WTC11 (cell line): Measurements from ENCODE around the gene NOP56. TPM values are rescaled to one million over a fixed set of nuclear protein-coding genes. Genes with fewer than 3 reads are reported as not detected.

Experiments used
- ATAC-seq: fragments of 200-7000 bp; cut with Tn5 transposase; 2 replicates; pipeline ENCODE4 v1.10.0; 2021; ENCODE audit warnings: mild to moderate bottlenecking, moderate library complexity
- CTCF ChIA-PET: fragments of 300-600 bp; sonication (Branson Sonifier 250); formaldehyde crosslinking; loops from one replicate; lab custom pipeline; 2021; ENCODE audit warnings: antibody characterized with exemption; lab: Charles Lee
- POLR2A ChIA-PET: fragments of 350-600 bp; sonication (Branson Sonifier 250); formaldehyde crosslinking; loops from one replicate; lab custom pipeline; 2021; ENCODE audit warnings: antibody characterized with exemption; lab: Charles Lee
- DNase-seq: peaks from one replicate; pipeline ENCODE4 v3.0.0; 2021; ENCODE audit warnings: low spot score
- H3K27ac Mint-ChIP-seq: 2 replicates; pipeline ENCODE4 v1.8.0; 2021; ENCODE audit warnings: mixed read lengths
- H3K27me3 Mint-ChIP-seq: 2 replicates; pipeline ENCODE4 v1.8.0; 2021; ENCODE audit warnings: low read depth, mild to moderate bottlenecking, moderate library complexity, mixed read lengths
- H3K36me3 Mint-ChIP-seq: 2 replicates; pipeline ENCODE4 v1.8.0; 2021; ENCODE audit warnings: mixed read lengths
- H3K4me1 Mint-ChIP-seq: 2 replicates; pipeline ENCODE4 v1.8.0; 2022; ENCODE audit warnings: mixed read lengths
- H3K4me3 Mint-ChIP-seq: 2 replicates; pipeline ENCODE4 v1.8.0; 2021; ENCODE audit warnings: mild to moderate bottlenecking, moderate library complexity, mixed read lengths
- H3K9me3 Mint-ChIP-seq: 2 replicates; pipeline ENCODE4 v1.8.0; 2021; ENCODE audit warnings: mixed read lengths
- AR ChIP-seq: fragments of 250-450 bp; sonication (Bioruptor Pico); IDR thresholded peaks from 2 replicates; pipeline ENCODE4 v1.9.0; 2021; ENCODE audit warnings: mild to moderate bottlenecking
- ATF2 ChIP-seq: sonication (generic); formaldehyde crosslinking; IDR thresholded peaks from 2 replicates; pipeline ENCODE4 v1.8.1; 2022; ENCODE audit warnings: low read depth, missing genetic modification reagents, borderline replicate concordance
- ATF6 ChIP-seq: sonication (generic); formaldehyde crosslinking; IDR thresholded peaks from 2 replicates; pipeline ENCODE4 v1.8.1; 2023; ENCODE audit warnings: mild to moderate bottlenecking, missing genetic modification reagents
- CREB1 ChIP-seq: sonication (generic); formaldehyde crosslinking; IDR thresholded peaks from 2 replicates; pipeline ENCODE4 v1.8.0; 2023; ENCODE audit warnings: mild to moderate bottlenecking, missing genetic modification reagents
- E2F5 ChIP-seq: sonication (generic); formaldehyde crosslinking; IDR thresholded peaks from 2 replicates; pipeline ENCODE4 v1.8.1; 2022; ENCODE audit warnings: mild to moderate bottlenecking, moderate library complexity, missing genetic modification reagents
- ELF4 ChIP-seq: sonication (generic); formaldehyde crosslinking; IDR thresholded peaks from 2 replicates; pipeline ENCODE4 v1.8.1; 2022; ENCODE audit warnings: low read depth, mild to moderate bottlenecking, moderate library complexity, missing genetic modification reagents
- GRHL2 ChIP-seq: fragments of 250-450 bp; sonication (Bioruptor Pico); IDR thresholded peaks from 2 replicates; pipeline ENCODE4 v1.8.0; 2022; ENCODE audit warnings: mild to moderate bottlenecking, moderate library complexity; ENCODE audit not compliant: insufficient replicate concordance, severe bottlenecking
- HMGXB4 ChIP-seq: sonication (generic); formaldehyde crosslinking; IDR thresholded peaks from 2 replicates; pipeline ENCODE4 v1.8.1; 2023; ENCODE audit warnings: mild to moderate bottlenecking, moderate library complexity, missing genetic modification reagents
- NR2C2 ChIP-seq: sonication (generic); formaldehyde crosslinking; IDR thresholded peaks from 2 replicates; pipeline ENCODE4 v1.8.0; 2022; ENCODE audit warnings: mild to moderate bottlenecking, missing genetic modification reagents
- PRDM15 ChIP-seq: sonication (generic); formaldehyde crosslinking; IDR thresholded peaks from 2 replicates; pipeline ENCODE4 v1.8.0; 2022; ENCODE audit warnings: missing genetic modification reagents
- PRRX2 ChIP-seq: fragments of 250-450 bp; sonication (Bioruptor Pico); IDR thresholded peaks from 2 replicates; pipeline ENCODE4 v1.8.0; 2021; ENCODE audit warnings: mild to moderate bottlenecking
- SMAD3 ChIP-seq: sonication (generic); formaldehyde crosslinking; IDR thresholded peaks from 2 replicates; pipeline ENCODE4 v1.8.0; 2022; ENCODE audit warnings: missing genetic modification reagents, mild to moderate bottlenecking, borderline replicate concordance
- ZNF425 ChIP-seq: fragments of 250-450 bp; sonication (Bioruptor Pico); conservative IDR thresholded peaks from 2 replicates; pipeline ENCODE4 v1.9.0; 2021; ENCODE audit warnings: mild to moderate bottlenecking
- total RNA-seq: library from RNA; stranded (reverse); gene quantifications from 3 replicates; pipeline ENCODE4 v1.2.3, GENCODE V29; 2021

Gene NOP56
- total RNA-seq, 1 experiment from 2014 or later, result 634 TPM

- TF ChIP-seq ATF2, result no peak
- TF ChIP-seq NR2C2 (CRISPR knock-in tag), result no peak
Observed at GRCh38 chr20:2699775-2700413, 47.5 kb downstream of the NOP56 start (continued).

- POLR2A ChIA-PET, result interaction anchor here (0.9 to 1.0 kb wide), 2 partner anchors 38 to 52 kb away, joined by 3 read pairs; no protein-coding TSS in a partner anchor
- H3K27me3 Mint-ChIP-seq, result peaks cover 95% of the 10 kb centered on the region
- no peak overlapping the region for H3K27ac Mint-ChIP-seq
Observed at GRCh38 chr20:2700913-2701620, 48.6 kb downstream of the NOP56 start.

More at GRCh38 chr20:2700913-2701620, 48.6 kb downstream of the NOP56 start:
- no peak overlapping the region for H3K4me3 Mint-ChIP-seq
- DNase-seq (no peak), ATAC-seq (no peak)
- H3K4me1 Mint-ChIP-seq, result peaks cover 29% of the 10 kb centered on the region
- TF ChIP-seq HMGXB4 (no peak), SMAD3 (no peak), CREB1 (CRISPR knock-in tag) (no peak), ATF6 (CRISPR knock-in tag) (no peak), E2F5 (CRISPR knock-in tag) (no peak), PRDM15 (CRISPR knock-in tag) (no peak), PRRX2 (no peak), ELF4 (CRISPR knock-in tag) (no peak), ZNF425 (CRISPR knock-in tag) (no peak), AR (no peak), GRHL2 (CRISPR knock-in tag) (no peak)
- CTCF ChIA-PET, result interaction anchor here (0.6 to 3.3 kb wide), 17 partner anchors 8 to 179 kb away, joined by 3 to 35 read pairs (median 4); partner anchors contain the start of gene EBF4
- H3K36me3 Mint-ChIP-seq, result no peaks in the 10 kb centered on the region
- H3K9me3 Mint-ChIP-seq, result no peaks in the 10 kb centered on the region
